Measurements from ENCODE around the gene RUFY3. TPM values are rescaled to one million over a fixed set of nuclear protein-coding genes. Genes with fewer than 3 reads are reported as not detected.
"Not testable (repeated sequence)": the region's sequence is repeated elsewhere in the genome, so short reads cannot be mapped to it uniquely, and the experiment has no call there.

The RUFY3 gene
- total and polyA plus RNA-seq, 4 experiments from 2014 or later = 3.3 to 36.2 (median 22.7) TPM

GRCh38 chr4:70836081-70836480 lies 114.3 kb downstream of the RUFY3 start:
- no peak for DNase-seq
- Mint-ChIP-seq H3K9me3 (no peaks in the 10 kb centered on the region), H3K4me3 (peak overlapping the region in 3 of 8 donors; percentile 79 to 98 (median 97)), H3K36me3 (peaks cover 28 to 46% of the 10 kb centered on the region in 2 donors), H3K4me1 (peaks cover 19 to 43% (median 30%) of the 10 kb centered on the region in 4 donors), H3K27ac (peak overlapping the region in 1 of 7 donors; percentile 23), H3K27me3 (no peaks in the 10 kb centered on the region)
- H3K4me3 ChIP-seq (ENCODE audit: low read length in 2 of 2) = no peak overlapping the region
- peaks cover 33% of the 10 kb centered on the region for H3K36me3 ChIP-seq (ENCODE audit: insufficient read depth, low read length)
- CTCF ChIA-PET (ENCODE audit: partially characterized antibody) = interaction anchor here (0.8 to 4.6 kb wide), 3 partner anchors 96 to 147 kb away, joined by 3 to 39 read pairs (median 3); partner anchors contain the start of gene UTP3
- POLR2A ChIA-PET (ENCODE audit: partially characterized antibody) = interaction anchor here (0.6 to 1.4 kb wide), 3 partner anchors 66 to 158 kb away, joined by 3 read pairs; partner anchors contain the start of genes DCK and MOB1B
- intact Hi-C loops (cut with micrococcal nuclease) = no loop called here
- H3K27me3 ChIP-seq (ENCODE audit: insufficient read depth, low read length) = no peaks in the 10 kb centered on the region
- H3K9me3 ChIP-seq (ENCODE audit: control insufficient read depth in 1 of 2, low read length in 2 of 2) = no peaks in the 10 kb centered on the region
- H3K27ac ChIP-seq (ENCODE audit: low read depth, low read length) = no peak overlapping the region
- peaks cover 32% of the 10 kb centered on the region for H3K4me1 ChIP-seq (ENCODE audit: insufficient read depth, low read length)

DNA sequence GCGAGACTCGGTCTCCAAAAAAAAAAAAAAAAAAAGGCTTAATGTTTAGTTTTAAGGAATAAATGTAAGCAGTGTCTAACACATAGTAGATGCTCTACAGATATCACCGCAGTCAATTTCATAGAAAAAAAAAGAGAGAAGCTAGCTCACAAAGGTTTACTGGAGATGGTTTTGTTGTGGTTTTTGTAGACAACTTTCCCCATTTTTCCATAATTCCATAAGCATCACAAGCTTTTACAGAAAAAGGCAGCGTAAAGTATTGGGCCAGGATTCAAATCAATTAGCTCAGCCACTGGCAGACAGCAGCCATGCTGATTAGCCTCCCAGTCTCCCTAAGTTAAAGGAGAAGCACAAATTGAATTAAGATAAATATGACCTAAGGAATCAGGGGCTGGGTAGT lies 116.4 kb downstream of the RUFY3 start:
- DNase-seq = no peak
- H3K36me3 ChIP-seq (ENCODE audit: insufficient read depth, low read length) = peaks cover 13% of the 10 kb centered on the region
- no peaks in the 10 kb centered on the region for H3K9me3 ChIP-seq (ENCODE audit: control insufficient read depth in 1 of 2, low read length in 2 of 2)
- Mint-ChIP-seq H3K9me3 (no peaks in the 10 kb centered on the region), H3K27ac (peak overlapping the region; percentile 94 to 99 (median 97)), H3K27me3 (no peaks in the 10 kb centered on the region), H3K4me1 (peaks cover 16 to 41% (median 30%) of the 10 kb centered on the region in 4 donors), H3K36me3 (peaks cover 13 to 29% of the 10 kb centered on the region in 2 donors), H3K4me3 (peak overlapping the region; percentile 95 to 99 (median 98))
- H3K27me3 ChIP-seq (ENCODE audit: insufficient read depth, low read length) = no peaks in the 10 kb centered on the region
- ChIA-PET CTCF (ENCODE audit: partially characterized antibody) (interaction anchor here (0.9 to 4.6 kb wide), 9 partner anchors 10 to 172 kb away, joined by 3 to 39 read pairs (median 4); partner anchors contain the start of gene MOB1B), POLR2A (ENCODE audit: partially characterized antibody) (interaction anchor here (0.7 to 4.1 kb wide), 10 partner anchors 8 to 156 kb away, joined by 3 to 65 read pairs (median 20); partner anchors contain the start of genes DCK, MOB1B and UTP3)
- peaks cover 32% of the 10 kb centered on the region for H3K4me1 ChIP-seq (ENCODE audit: insufficient read depth, low read length)
- peak overlapping the region; percentile 58 to 69 for H3K4me3 ChIP-seq (ENCODE audit: low read length in 2 of 2)
- H3K27ac ChIP-seq (ENCODE audit: low read depth, low read length) = peak overlapping the region; percentile 77
- intact Hi-C loops (cut with micrococcal nuclease) = loop anchor here (2.0 kb wide), 2 partner anchors 103 to 155 kb away; partner anchors contain the start of gene DCK

GRCh38 chr4:70838666-70839588 lies 117.2 kb downstream of the RUFY3 start:
- Histone ChIP-seq H3K27me3 (ENCODE audit: insufficient read depth, low read length) (no peaks in the 10 kb centered on the region), H3K4me1 (ENCODE audit: insufficient read depth, low read length) (peaks cover 32% of the 10 kb centered on the region), H3K4me3 (ENCODE audit: low read length in 2 of 2) (peak overlapping the region; percentile 58 to 69), H3K36me3 (ENCODE audit: insufficient read depth, low read length) (peaks cover 13% of the 10 kb centered on the region), H3K27ac (ENCODE audit: low read depth, low read length) (peak overlapping the region; percentile 77), H3K9me3 (ENCODE audit: control insufficient read depth in 1 of 2, low read length in 2 of 2) (no peaks in the 10 kb centered on the region)
- CTCF ChIA-PET (ENCODE audit: partially characterized antibody) = interaction anchor here (0.9 to 4.6 kb wide), 11 partner anchors 11 to 171 kb away, joined by 3 to 39 read pairs (median 4); partner anchors contain the start of gene MOB1B
- H3K4me1 Mint-ChIP-seq = peaks cover 16 to 40% (median 28%) of the 10 kb centered on the region in 4 donors
- intact Hi-C loops (cut with micrococcal nuclease) = loop anchor here (1.0 to 2.0 kb wide), 5 partner anchors 63 to 154 kb away; partner anchors contain the start of genes DCK, MOB1B and UTP3
- peaks cover 10 to 21% of the 10 kb centered on the region in 2 donors for H3K36me3 Mint-ChIP-seq
- no peaks in the 10 kb centered on the region for H3K27me3 Mint-ChIP-seq
- POLR2A ChIA-PET (ENCODE audit: partially characterized antibody) = interaction anchor here (0.6 to 4.1 kb wide), 19 partner anchors 9 to 171 kb away, joined by 3 to 65 read pairs (median 4); partner anchors contain the start of genes DCK, MOB1B, RUFY3 and UTP3
- peak overlapping the region; percentile 94 to 99 (median 97) for H3K27ac Mint-ChIP-seq
- H3K4me3 Mint-ChIP-seq = peak overlapping the region; percentile 95 to 99 (median 98)
- peak; percentile 60 to 78 (median 65) for DNase-seq
- H3K9me3 Mint-ChIP-seq = no peaks in the 10 kb centered on the region

DNA sequence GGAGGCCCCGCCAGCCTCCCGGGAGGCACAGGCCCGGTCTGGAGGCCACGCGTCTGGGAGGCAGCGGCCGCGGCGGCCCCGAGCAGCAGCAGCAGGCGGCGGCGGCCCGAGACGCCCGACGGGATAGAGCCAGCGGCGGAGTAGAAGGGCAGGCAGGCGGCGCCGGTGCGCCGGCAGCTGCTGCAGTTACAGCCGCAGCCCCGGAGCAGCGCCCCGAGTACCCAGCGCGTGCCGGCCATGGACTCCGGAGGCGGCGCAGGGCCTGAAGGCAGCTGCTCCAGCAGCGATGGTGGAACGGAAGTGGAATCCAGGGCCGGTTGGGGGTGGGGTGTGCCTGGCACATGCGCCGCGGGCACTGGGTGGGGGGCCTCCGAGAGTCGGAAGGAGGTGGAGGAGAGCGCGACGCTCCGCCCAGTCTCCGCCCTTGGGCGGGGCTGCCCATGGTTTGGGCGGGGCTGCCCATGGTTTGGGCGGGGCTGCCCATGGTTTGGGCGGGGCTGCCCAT lies 117.9 kb downstream of the RUFY3 start, which contains the start of gene GRSF1:
Gene GRSF1, minus strand, starts transcription at position 302 of the 505 bp plus-strand sequence. Its CDS starts 63 bp downstream, at position 239.
- Mint-ChIP-seq H3K27me3 (no peaks in the 10 kb centered on the region), H3K4me3 (peak within 1 kb of the TSS; percentile 95 to 99 (median 98)), H3K36me3 (peaks cover 10 to 16% of the 10 kb centered on the region in 2 donors), H3K4me1 (peaks cover 16 to 39% (median 27%) of the 10 kb centered on the region in 4 donors), H3K9me3 (no peaks in the 10 kb centered on the region), H3K27ac (peak within 1 kb of the TSS; percentile 94 to 99 (median 97))
- peaks cover 32% of the 10 kb centered on the region for H3K4me1 ChIP-seq (ENCODE audit: insufficient read depth, low read length)
- H3K27ac ChIP-seq (ENCODE audit: low read depth, low read length) = peak within 1 kb of the TSS; percentile 77
- POLR2A ChIA-PET (ENCODE audit: partially characterized antibody) = interaction anchor here (0.9 to 4.1 kb wide), 15 partner anchors 9 to 171 kb away, joined by 3 to 65 read pairs (median 4); partner anchors contain the start of genes DCK, MOB1B, RUFY3 and UTP3
- peak within 1 kb of the TSS; percentile 58 to 69 for H3K4me3 ChIP-seq (ENCODE audit: low read length in 2 of 2)
- CTCF ChIA-PET (ENCODE audit: partially characterized antibody) = interaction anchor here (1.2 to 4.6 kb wide), 5 partner anchors 62 to 151 kb away, joined by 3 to 39 read pairs (median 5); partner anchors contain the start of gene MOB1B
- H3K9me3 ChIP-seq (ENCODE audit: control insufficient read depth in 1 of 2, low read length in 2 of 2) = no peaks in the 10 kb centered on the region
- H3K27me3 ChIP-seq (ENCODE audit: insufficient read depth, low read length) = no peaks in the 10 kb centered on the region
- intact Hi-C loops (cut with micrococcal nuclease) = loop anchor here (1.0 to 2.0 kb wide), 5 partner anchors 63 to 153 kb away; partner anchors contain the start of genes DCK, MOB1B and UTP3
- peaks cover 7% of the 10 kb centered on the region for H3K36me3 ChIP-seq (ENCODE audit: insufficient read depth, low read length)
- peak; percentile 95 to 96 (median 95) for DNase-seq

DNA sequence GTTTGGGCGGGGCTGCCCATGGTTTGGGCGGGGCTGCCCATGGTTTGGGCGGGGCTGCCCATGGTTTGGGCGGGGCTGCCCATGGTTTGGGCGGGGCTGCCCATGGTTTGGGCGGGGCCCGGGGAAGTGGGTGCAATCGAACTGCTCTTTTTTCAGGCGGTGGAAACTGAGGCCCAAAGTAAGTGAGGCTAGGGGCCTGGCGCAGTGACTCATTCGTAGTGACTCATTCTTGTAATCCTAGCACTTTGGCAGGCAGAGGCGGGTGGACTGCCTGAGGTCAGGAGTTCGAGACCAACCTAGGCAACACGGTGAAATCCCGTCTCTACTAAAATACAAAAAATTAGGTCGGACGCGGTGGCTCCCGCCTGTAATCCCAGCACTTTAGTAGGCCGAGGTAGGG lies 118.4 kb downstream of the RUFY3 start:
- ChIA-PET CTCF (ENCODE audit: partially characterized antibody) (interaction anchor here (1.2 to 4.6 kb wide), 4 partner anchors 62 to 134 kb away, joined by 4 to 39 read pairs (median 8); partner anchors contain the start of gene MOB1B), POLR2A (ENCODE audit: partially characterized antibody) (interaction anchor here (0.9 to 4.1 kb wide), 13 partner anchors 10 to 170 kb away, joined by 3 to 65 read pairs (median 4); partner anchors contain the start of genes DCK, MOB1B, RUFY3 and UTP3)
- intact Hi-C loops (cut with micrococcal nuclease); H3K9me3 Mint-ChIP-seq; H3K9me3 ChIP-seq (ENCODE audit: control insufficient read depth in 1 of 2, low read length in 2 of 2); H3K36me3 ChIP-seq (ENCODE audit: insufficient read depth, low read length); H3K4me3 ChIP-seq (ENCODE audit: low read length in 2 of 2); H3K27ac ChIP-seq (ENCODE audit: low read depth, low read length); H3K27me3 Mint-ChIP-seq; H3K27me3 ChIP-seq (ENCODE audit: insufficient read depth, low read length): not testable (repeated sequence)
- peaks cover 5 to 12% of the 10 kb centered on the region in 2 donors for H3K36me3 Mint-ChIP-seq
- DNase-seq = peak in 1 of 5 donors; percentile 82
- peaks cover 13 to 38% (median 24%) of the 10 kb centered on the region in 4 donors for H3K4me1 Mint-ChIP-seq
- H3K27ac Mint-ChIP-seq = peak overlapping the region; percentile 68 to 95 (median 87)
- H3K4me3 Mint-ChIP-seq = peak overlapping the region in 7 of 8 donors; percentile 43 to 77 (median 65)
- H3K4me1 ChIP-seq (ENCODE audit: insufficient read depth, low read length) = peaks cover 32% of the 10 kb centered on the region

DNA sequence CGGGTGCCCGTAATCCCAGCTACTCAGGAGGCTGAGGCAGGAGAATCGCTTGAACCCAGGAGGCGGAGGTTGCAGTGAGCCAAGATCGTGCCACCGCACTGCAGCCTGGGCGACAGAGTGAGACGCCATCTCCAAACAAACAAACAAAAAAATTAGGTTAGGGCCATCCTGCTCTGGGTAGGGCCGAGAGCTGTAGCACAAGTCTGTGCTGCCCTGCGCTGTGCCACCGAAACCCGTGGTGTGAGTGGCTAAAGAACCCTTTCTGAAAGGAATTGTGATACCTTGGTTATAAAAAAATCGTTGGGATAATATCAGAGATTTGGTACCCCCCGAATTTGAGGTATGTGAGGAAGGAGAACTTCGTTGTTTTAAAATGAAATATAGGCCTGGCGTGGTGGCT lies 118.9 kb downstream of the RUFY3 start:
- H3K4me3 Mint-ChIP-seq; intact Hi-C loops (cut with micrococcal nuclease); H3K36me3 ChIP-seq (ENCODE audit: insufficient read depth, low read length); H3K27me3 Mint-ChIP-seq; DNase-seq; H3K9me3 Mint-ChIP-seq; H3K27me3 ChIP-seq (ENCODE audit: insufficient read depth, low read length); H3K4me3 ChIP-seq (ENCODE audit: low read length in 2 of 2); H3K27ac ChIP-seq (ENCODE audit: low read depth, low read length); H3K9me3 ChIP-seq (ENCODE audit: control insufficient read depth in 1 of 2, low read length in 2 of 2): not testable (repeated sequence)
- H3K4me1 Mint-ChIP-seq = peaks cover 13 to 37% (median 23%) of the 10 kb centered on the region in 4 donors
- POLR2A ChIA-PET (ENCODE audit: partially characterized antibody) = interaction anchor here (2.5 to 4.1 kb wide), 2 partner anchors 10 to 105 kb away, joined by 9 to 65 read pairs; no protein-coding TSS in a partner anchor
- H3K36me3 Mint-ChIP-seq = peaks cover 5 to 11% of the 10 kb centered on the region in 2 donors
- CTCF ChIA-PET (ENCODE audit: partially characterized antibody) = interaction anchor here (1.0 to 2.0 kb wide), 2 partner anchors 62 to 135 kb away, joined by 4 to 5 read pairs; partner anchors contain the start of gene MOB1B
- H3K27ac Mint-ChIP-seq = peak overlapping the region in 4 of 7 donors; percentile 7 to 95 (median 63)
- H3K4me1 ChIP-seq (ENCODE audit: insufficient read depth, low read length) = peaks cover 30% of the 10 kb centered on the region
